Measurements from ENCODE around the gene CLMN.

CLMN gene

GRCh38 chr14:95240859-95241813 is 78.6 kb downstream of the CLMN start:
- DNase-seq (ENCODE audit: low spot score), result no peak

GRCh38 chr14:95238487-95239298 is 81.0 kb downstream of the CLMN start:
- no peak for DNase-seq (ENCODE audit: low spot score)

- no peak for DNase-seq (ENCODE audit: low spot score)
Observed at GRCh38 chr14:95237958-95238340, 81.8 kb downstream of the CLMN start.

DNA sequence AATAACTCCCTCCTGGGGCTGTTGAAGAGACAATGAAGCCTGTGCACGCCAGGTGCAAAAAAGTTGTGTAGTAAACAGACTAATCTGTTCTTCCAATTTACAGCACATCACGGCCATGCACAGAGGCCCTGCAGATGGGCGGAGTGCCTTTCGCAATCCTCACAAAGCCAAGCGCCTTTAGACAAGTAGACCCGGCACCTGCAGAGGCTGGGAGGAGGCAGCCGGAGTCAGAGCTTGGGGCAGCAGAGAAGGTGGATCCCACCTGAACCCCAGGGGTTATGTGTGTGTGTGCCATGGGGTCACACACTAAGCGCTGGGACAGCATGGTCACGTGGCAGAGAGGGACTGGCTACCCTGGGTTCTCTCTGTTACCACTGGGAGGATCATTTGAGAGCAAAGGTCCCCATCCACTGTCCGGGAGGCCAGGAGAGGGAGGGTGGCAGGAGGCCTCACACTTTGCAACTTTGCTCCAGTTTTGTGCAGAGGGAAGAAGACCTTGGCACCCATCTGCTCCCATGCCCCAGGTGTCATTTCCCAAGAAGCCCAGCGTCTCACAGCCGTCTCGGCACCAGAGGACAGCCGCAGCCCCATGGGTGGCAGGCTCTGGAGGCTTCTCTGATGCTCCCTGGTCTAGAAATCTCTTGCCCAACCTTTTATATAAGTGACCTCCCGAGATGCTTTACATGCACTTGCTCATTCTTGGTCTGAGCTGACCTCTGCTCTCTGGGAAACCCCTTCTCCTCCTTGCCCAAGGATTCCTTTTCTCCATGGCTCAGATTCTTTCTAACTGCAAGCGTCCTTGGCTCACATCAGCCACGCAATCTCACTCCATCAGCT is 82.4 kb downstream of the CLMN start:
- DNase-seq (ENCODE audit: low spot score), result no peak

GRCh38 chr14:95236221-95236620 is 83.5 kb downstream of the CLMN start:
- DNase-seq (ENCODE audit: low spot score), result no peak

- DNase-seq (ENCODE audit: low spot score), result no peak
Observed at GRCh38 chr14:95235767-95236166, 83.9 kb downstream of the CLMN start.

DNA sequence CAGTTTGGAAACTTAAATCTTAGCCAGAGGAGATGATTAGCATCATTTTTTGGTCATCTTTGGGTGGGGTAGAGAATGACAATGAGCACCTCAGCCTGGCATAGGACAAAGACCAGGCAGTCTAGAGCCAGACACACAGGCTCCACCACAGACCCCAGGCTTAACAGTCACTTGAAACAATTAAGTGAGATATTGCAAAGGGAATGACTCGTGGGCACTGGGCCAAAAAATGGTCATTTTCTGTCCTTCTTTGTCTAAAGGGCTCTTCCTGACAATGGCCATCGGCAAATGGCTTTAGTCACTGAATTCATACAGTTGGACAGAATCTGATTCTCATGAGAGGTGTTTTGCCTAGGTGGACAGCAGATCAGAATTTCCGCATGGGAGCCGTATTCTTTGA is 84.4 kb downstream of the CLMN start:
- DNase-seq (ENCODE audit: low spot score), result no peak

DNA sequence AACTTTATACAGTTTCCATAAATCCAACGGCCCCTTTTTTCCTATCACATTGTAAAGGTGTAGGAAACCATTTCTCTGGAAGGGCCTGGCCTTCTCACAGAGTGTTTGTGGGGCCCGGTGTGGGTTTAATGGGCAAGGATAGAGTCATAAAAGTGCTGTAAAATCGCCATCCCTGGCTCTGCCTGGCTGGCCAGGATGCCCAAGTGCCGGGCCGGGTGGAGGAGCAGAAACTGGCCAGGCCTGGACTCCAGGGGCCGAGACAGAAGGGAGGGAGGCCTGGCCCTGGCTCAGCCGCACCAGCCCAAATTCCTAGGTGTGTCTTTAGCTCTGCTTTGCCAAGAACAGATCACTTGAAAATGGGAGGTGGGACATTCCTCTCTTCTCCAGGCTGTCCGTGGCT is 85.3 kb downstream of the CLMN start:
- no peak for DNase-seq (ENCODE audit: low spot score)

DNA sequence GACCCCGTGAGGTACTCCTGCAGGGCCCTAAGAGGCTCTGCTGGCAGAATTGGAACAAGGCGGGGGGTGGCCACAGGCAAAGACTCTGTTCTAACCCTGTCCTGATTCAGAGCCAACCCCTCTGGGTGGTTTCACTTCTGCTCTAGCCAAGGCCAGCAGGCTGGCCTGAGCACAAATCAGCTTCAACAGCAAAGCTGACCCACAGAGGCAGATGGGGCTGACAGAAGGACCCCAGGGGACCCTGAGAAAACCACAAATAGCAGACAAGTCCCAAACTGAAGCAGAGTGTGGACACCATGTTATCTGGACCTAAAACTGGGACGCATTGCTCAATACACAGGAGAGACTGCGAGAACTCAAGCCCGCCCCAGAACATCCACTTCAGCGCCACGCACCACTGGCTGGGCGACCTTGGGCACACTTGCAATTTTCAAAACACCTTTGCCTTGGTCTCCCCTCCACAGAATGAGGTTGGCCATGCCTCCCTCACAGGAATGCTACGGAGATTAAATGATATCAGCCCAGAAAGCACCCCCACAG is 85.9 kb downstream of the CLMN start:
- no peak for DNase-seq (ENCODE audit: low spot score)

GRCh38 chr14:95232894-95233584 is 86.7 kb downstream of the CLMN start:
- DNase-seq (ENCODE audit: low spot score), result no peak

- DNase-seq (ENCODE audit: low spot score), result no peak
Observed at GRCh38 chr14:95231966-95232633, 87.6 kb downstream of the CLMN start.

DNA sequence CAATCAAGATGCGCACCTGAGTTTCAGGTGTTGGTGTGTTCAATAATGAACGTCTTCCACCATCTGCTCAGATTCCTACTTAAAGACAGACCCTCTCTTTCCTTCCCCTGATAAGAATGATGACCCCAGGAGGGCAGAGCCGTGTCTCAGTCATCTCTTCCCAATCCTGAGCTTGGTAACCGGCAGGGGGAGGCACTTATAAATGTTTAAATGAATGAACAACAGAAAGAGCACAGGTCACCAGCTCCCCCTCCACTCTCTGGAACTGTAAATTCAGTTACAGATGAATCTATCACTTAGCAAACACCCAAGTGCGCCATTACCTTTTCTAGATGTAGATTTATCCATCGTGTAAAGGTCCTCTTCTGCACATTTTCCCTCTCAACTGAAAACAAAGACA is 90.0 kb downstream of the CLMN start:
- no peak for DNase-seq (ENCODE audit: low spot score)

- no peak for DNase-seq (ENCODE audit: low spot score)
Observed at GRCh38 chr14:95228240-95228639, 91.5 kb downstream of the CLMN start.

GRCh38 chr14:95227279-95227860 is 92.3 kb downstream of the CLMN start:
- no peak for DNase-seq (ENCODE audit: low spot score)

DNA sequence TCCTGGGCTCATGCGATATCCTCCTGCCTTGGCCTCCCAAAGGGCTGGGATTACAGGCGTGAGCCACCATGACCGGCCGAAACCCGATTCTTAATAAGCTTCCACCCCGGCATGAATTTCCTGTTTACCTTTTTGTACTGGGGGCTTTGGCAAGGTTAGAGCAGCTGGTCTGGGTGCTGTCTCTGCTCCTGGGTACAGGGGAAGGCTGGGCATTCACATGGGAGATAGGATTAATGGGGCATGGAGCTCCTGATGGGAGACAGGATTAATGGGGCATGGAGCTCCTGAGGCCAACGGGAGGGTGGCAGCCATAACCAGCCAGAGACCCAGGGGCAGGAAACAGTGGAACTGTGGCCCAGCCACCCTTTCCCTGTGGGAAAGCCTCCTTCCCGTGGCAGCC is 92.9 kb downstream of the CLMN start:
- no peak for DNase-seq (ENCODE audit: low spot score)

- DNase-seq (ENCODE audit: low spot score), result no peak
Observed at GRCh38 chr14:95225251-95225887, 94.3 kb downstream of the CLMN start.

DNA sequence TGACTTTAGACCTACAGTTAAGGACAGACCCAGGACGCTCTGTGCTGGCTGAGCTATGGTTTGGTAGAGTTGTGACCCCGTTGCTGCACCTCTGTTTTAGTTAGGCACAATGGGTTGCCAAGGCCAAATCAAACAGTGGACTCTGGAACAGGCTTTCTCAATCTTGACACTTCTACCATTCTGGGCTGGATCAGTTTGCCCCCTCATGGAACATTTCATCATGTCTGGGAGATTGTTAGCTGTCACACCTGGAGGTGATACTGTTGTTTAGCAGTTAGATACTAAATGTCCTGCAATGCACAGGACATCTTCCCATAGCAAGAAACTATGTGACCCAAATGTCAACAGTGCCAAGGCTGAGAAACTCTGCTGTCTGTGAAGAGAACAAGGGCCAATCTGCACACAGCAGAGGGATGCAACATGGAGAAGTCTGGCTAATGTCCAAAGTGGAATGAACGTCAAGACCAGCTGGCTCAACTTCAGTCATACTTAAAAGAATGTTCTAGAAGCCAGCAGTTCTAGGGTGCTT is 96.8 kb downstream of the CLMN start:
- no peak for DNase-seq (ENCODE audit: low spot score)

DNA sequence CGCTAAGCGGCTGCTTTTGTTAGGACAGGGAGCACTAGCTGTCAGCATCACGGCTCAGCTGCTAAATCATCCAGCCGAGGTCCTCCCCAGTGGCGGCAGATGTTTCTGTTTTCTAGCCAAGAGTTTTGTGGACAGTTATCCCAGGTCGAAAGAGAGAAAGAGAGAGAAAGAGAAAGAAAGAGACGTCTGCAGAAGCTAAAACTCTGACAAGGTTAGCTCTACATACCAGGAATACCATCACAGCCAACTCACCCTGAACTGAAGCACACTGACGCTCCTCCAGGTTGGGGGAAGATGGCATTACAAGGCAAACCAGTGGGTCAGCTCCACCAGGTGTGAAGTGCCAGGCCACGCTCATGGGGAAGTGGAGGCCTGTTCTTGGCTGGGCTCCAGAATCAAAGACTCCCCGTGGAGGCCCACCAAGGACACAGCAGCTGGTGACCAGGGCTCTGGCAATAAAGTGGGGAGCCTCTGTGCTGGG is 97.5 kb downstream of the CLMN start:
- no peak for DNase-seq (ENCODE audit: low spot score)

DNA sequence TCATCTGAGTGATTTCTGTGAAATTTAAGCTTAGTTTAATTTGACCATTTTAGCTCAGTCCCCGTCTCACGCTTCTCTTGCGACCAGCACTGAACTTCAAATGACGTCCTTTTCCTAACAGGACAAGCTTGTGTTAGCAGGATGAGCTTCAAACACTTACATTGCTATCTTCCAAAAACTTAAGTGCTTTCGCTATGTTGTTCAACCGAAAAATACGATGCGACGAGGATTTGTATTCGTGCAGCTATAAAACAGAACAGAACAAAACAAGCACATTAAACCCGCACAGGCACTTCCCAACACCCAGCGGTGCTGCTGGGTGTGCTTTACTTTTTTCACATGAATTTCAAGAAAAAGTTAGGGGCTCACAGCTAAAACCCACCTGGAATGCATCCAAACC is 98.2 kb downstream of the CLMN start:
- no peak for DNase-seq (ENCODE audit: low spot score)

Data from GM03348 (cell line).